ENCODE data around the gene MID1.

Gene MID1

GRCh38 chrX:10477525-10477924 lies 142.9 kb downstream of the MID1 start:
- no peaks in the 10 kb centered on the region for H3K4me1 ChIP-seq (ENCODE audit: insufficient read depth, poor library complexity, severe bottlenecking)
- no peak overlapping the region for H3K4me3 ChIP-seq (ENCODE audit: severe bottlenecking)
- no peaks in the 10 kb centered on the region for H3K9me3 ChIP-seq (ENCODE audit: severe bottlenecking)
- ATAC-seq (ENCODE audit: low read depth), result no peak
- no peak for DNase-seq (ENCODE audit: low spot score)
- no peak for TF ChIP-seq CTCF (IDR thresholded peaks at IDR 0.05; ENCODE audit: poor library complexity, severe bottlenecking)
- no peak overlapping the region for H3K27ac ChIP-seq (ENCODE audit: poor library complexity, severe bottlenecking)
- no peaks in the 10 kb centered on the region for H3K27me3 ChIP-seq (ENCODE audit: insufficient read depth, poor library complexity, severe bottlenecking)
- peaks cover 9% of the 10 kb centered on the region for H3K36me3 ChIP-seq (ENCODE audit: low read depth)

- DNase-seq (ENCODE audit: low spot score) (no peak), ATAC-seq (ENCODE audit: low read depth) (no peak)
- no peak overlapping the region for H3K27ac ChIP-seq (ENCODE audit: poor library complexity, severe bottlenecking)
- H3K27me3 ChIP-seq (ENCODE audit: insufficient read depth, poor library complexity, severe bottlenecking), result no peaks in the 10 kb centered on the region
- no peaks in the 10 kb centered on the region for H3K9me3 ChIP-seq (ENCODE audit: severe bottlenecking)
- H3K4me3 ChIP-seq (ENCODE audit: severe bottlenecking), result no peak overlapping the region
- peaks cover 12% of the 10 kb centered on the region for H3K36me3 ChIP-seq (ENCODE audit: low read depth)
- TF ChIP-seq CTCF (IDR thresholded peaks at IDR 0.05; ENCODE audit: poor library complexity, severe bottlenecking), result no peak
- no peaks in the 10 kb centered on the region for H3K4me1 ChIP-seq (ENCODE audit: insufficient read depth, poor library complexity, severe bottlenecking)
These were observed 145.3 kb downstream of the MID1 start for GRCh38 chrX:10474913-10475568.

DNA sequence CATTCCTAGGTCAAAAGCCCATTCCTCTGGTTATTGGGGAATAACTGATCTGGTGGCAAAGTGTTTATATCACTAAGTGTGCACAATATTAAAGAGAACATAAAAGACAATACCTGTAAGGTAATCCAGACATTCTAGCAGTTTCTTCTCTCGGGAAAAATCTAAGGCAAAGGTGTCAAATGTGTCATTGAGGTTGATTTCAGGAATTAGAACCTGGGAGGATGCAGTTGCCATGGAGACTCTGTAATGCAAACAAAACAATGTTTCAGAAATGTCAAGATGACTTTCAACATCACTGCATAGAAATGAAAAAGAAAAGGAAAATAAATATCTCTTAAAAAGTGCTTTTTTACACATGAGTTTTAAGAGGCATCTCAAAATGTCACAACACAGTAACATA lies 145.9 kb downstream of the MID1 start:
- H3K36me3 ChIP-seq (ENCODE audit: low read depth), result peaks cover 12% of the 10 kb centered on the region
- TF ChIP-seq CTCF (IDR thresholded peaks at IDR 0.05; ENCODE audit: poor library complexity, severe bottlenecking), result no peak

GRCh38 chrX:10471418-10471817 lies 149.0 kb downstream of the MID1 start:
- ATAC-seq (ENCODE audit: low read depth) (no peak), DNase-seq (ENCODE audit: low spot score) (no peak)
- no peak for TF ChIP-seq CTCF (IDR thresholded peaks at IDR 0.05; ENCODE audit: poor library complexity, severe bottlenecking)
- H3K27me3 ChIP-seq (ENCODE audit: insufficient read depth, poor library complexity, severe bottlenecking), result no peaks in the 10 kb centered on the region
- no peak overlapping the region for H3K27ac ChIP-seq (ENCODE audit: poor library complexity, severe bottlenecking)
- no peak overlapping the region for H3K4me3 ChIP-seq (ENCODE audit: severe bottlenecking)
- peaks cover 15% of the 10 kb centered on the region for H3K36me3 ChIP-seq (ENCODE audit: low read depth)
- no peaks in the 10 kb centered on the region for H3K4me1 ChIP-seq (ENCODE audit: insufficient read depth, poor library complexity, severe bottlenecking)
- H3K9me3 ChIP-seq (ENCODE audit: severe bottlenecking), result no peaks in the 10 kb centered on the region

More for the DNA sequence above, 145.9 kb downstream of the MID1 start:
- DNase-seq (ENCODE audit: low spot score) (no peak), ATAC-seq (ENCODE audit: low read depth) (no peak)
- Histone ChIP-seq H3K27me3 (ENCODE audit: insufficient read depth, poor library complexity, severe bottlenecking) (no peaks in the 10 kb centered on the region), H3K27ac (ENCODE audit: poor library complexity, severe bottlenecking) (no peak overlapping the region), H3K9me3 (ENCODE audit: severe bottlenecking) (no peaks in the 10 kb centered on the region), H3K4me3 (ENCODE audit: severe bottlenecking) (no peak overlapping the region), H3K4me1 (ENCODE audit: insufficient read depth, poor library complexity, severe bottlenecking) (no peaks in the 10 kb centered on the region)

- DNase-seq (ENCODE audit: low spot score) (no peak), ATAC-seq (ENCODE audit: low read depth) (no peak)
- no peak for TF ChIP-seq CTCF (IDR thresholded peaks at IDR 0.05; ENCODE audit: poor library complexity, severe bottlenecking)
- Histone ChIP-seq H3K4me3 (ENCODE audit: severe bottlenecking) (no peak overlapping the region), H3K27ac (ENCODE audit: poor library complexity, severe bottlenecking) (no peak overlapping the region), H3K4me1 (ENCODE audit: insufficient read depth, poor library complexity, severe bottlenecking) (no peaks in the 10 kb centered on the region), H3K9me3 (ENCODE audit: severe bottlenecking) (no peaks in the 10 kb centered on the region), H3K27me3 (ENCODE audit: insufficient read depth, poor library complexity, severe bottlenecking) (no peaks in the 10 kb centered on the region), H3K36me3 (ENCODE audit: low read depth) (peaks cover 15% of the 10 kb centered on the region)
These were observed 150.4 kb downstream of the MID1 start for GRCh38 chrX:10470009-10470408.

All from RWPE2 (cell line).